DND-41 (cell line): ENCODE measurements around the gene MS4A4E.

Experiments
- CTCF ChIP-seq: IDR thresholded peaks from 2 replicates; pipeline ENCODE4 v1.5.1; 2012; ENCODE audit warnings: borderline replicate concordance, low read length, moderate library complexity, mild to moderate bottlenecking; ENCODE audit not compliant: poor library complexity, severe bottlenecking; ENCODE audit errors: extremely low read depth
- EZH2 ChIP-seq: IDR thresholded peaks from 3 replicates; pipeline ENCODE4 v1.6.1; 2012; ENCODE audit warnings: borderline replicate concordance, low read depth, mild to moderate bottlenecking, moderate library complexity, low read length, inconsistent platforms; ENCODE audit not compliant: severe bottlenecking

GRCh38 chr11:60170566-60170965 is 72.4 kb downstream of the MS4A4E start:
- TF ChIP-seq CTCF = no peak
- no peak for TF ChIP-seq EZH2
